IMR-90 (cell line): ENCODE measurements around the gene NTSR1. TPM values are rescaled to one million over a fixed set of nuclear protein-coding genes. Genes with fewer than 3 reads are reported as not detected.

Experiments
- ATAC-seq: fragments of 200-7000 bp; cut with Tn5 transposase; 2 replicates; pipeline ENCODE4 v1.9.1; 2020; ENCODE audit warnings: low read depth, mild to moderate bottlenecking, moderate library complexity
- BruUV-seq: library from RNA; stranded (reverse); fragments of 400-500 nt; replicated peaks from 2 replicates; lab custom pipeline; 2021; lab: Mats Ljungman, UMichigan
- CTCF ChIA-PET: fragments of 300-600 bp; formaldehyde crosslinking; extraction: SDS; loops from one replicate; lab custom pipeline; 2021; ENCODE audit warnings: antibody characterized with exemption; lab: Yijun Ruan, JAX
- POLR2A ChIA-PET: fragments of 300-600 bp; sonication (Branson Sonifier 250); formaldehyde crosslinking; loops from one replicate; lab custom pipeline; 2022; ENCODE audit warnings: antibody characterized with exemption; ENCODE audit not compliant: unreplicated experiment; lab: Charles Lee
- DNase-seq: peaks from one replicate; pipeline ENCODE4 v3.0.0; 2013
- H2AFZ ChIP-seq: replicated peaks from 2 replicates; pipeline ENCODE3; 2013; ENCODE audit warnings: low read length, mild to moderate bottlenecking; ENCODE audit not compliant: poor library complexity
- H2AK5ac ChIP-seq: 2 replicates; pipeline ENCODE4 v1.6.1; 2013; ENCODE audit warnings: low read depth, low read length, inconsistent platforms
- H2AK9ac ChIP-seq: replicated peaks from 2 replicates; pipeline ENCODE3; 2013; ENCODE audit warnings: mild to moderate bottlenecking, low read depth, low read length, moderate library complexity; ENCODE audit not compliant: poor library complexity
- H2BK120ac ChIP-seq: 2 replicates; pipeline ENCODE4 v1.6.1; 2013; ENCODE audit warnings: low read depth, low read length, inconsistent platforms
- H2BK15ac ChIP-seq: 3 replicates; pipeline ENCODE4 v1.6.1; 2013; ENCODE audit warnings: low read depth, low read length, inconsistent platforms
- H2BK20ac ChIP-seq: 2 replicates; pipeline ENCODE4 v1.6.1; 2013; ENCODE audit warnings: low read depth, mild to moderate bottlenecking, inconsistent platforms, low read length, moderate library complexity
- H2BK5ac ChIP-seq: 2 replicates; pipeline ENCODE4 v1.6.1; 2013; ENCODE audit warnings: mild to moderate bottlenecking, low read depth, low read length, inconsistent platforms; ENCODE audit not compliant: poor library complexity, severe bottlenecking
- H3K14ac ChIP-seq: replicated peaks from 2 replicates; pipeline ENCODE4 v1.6.1; 2013; ENCODE audit warnings: low read depth, low read length, inconsistent platforms
- H3K18ac ChIP-seq: 2 replicates; pipeline ENCODE4 v1.6.1; 2013; ENCODE audit warnings: low read depth, low read length, control low read depth
- H3K23ac ChIP-seq: 2 replicates; pipeline ENCODE4 v1.6.1; 2013; ENCODE audit warnings: low read depth, low read length, inconsistent platforms
- H3K27ac ChIP-seq: 2 replicates; pipeline ENCODE4 v1.5.1; 2013; ENCODE audit warnings: mild to moderate bottlenecking, control low read depth, low read length; ENCODE audit not compliant: insufficient read depth
- H3K27me3 ChIP-seq: 2 replicates; pipeline ENCODE4 v1.6.1; 2013; ENCODE audit warnings: low read length; ENCODE audit not compliant: control insufficient read depth, insufficient read depth
- H3K36me3 ChIP-seq: 2 replicates; pipeline ENCODE4 v1.6.1; 2013; ENCODE audit warnings: low read length, mixed read lengths; ENCODE audit not compliant: control insufficient read depth, insufficient read depth
- H3K4ac ChIP-seq: 2 replicates; pipeline ENCODE4 v1.6.1; 2013; ENCODE audit warnings: low read depth, low read length, inconsistent platforms
- H3K4me1 ChIP-seq: 2 replicates; pipeline ENCODE4 v1.6.1; 2013; ENCODE audit warnings: low read length, mixed read lengths; ENCODE audit not compliant: control insufficient read depth, insufficient read depth
- H3K4me2 ChIP-seq: 2 replicates; pipeline ENCODE4 v1.6.1; 2013; ENCODE audit warnings: low read depth, mild to moderate bottlenecking, control low read depth, low read length, moderate library complexity
- H3K4me3 ChIP-seq: 2 replicates; pipeline ENCODE4 v1.5.1; 2013; ENCODE audit warnings: low read depth, mild to moderate bottlenecking, control low read depth, low read length, moderate library complexity; ENCODE audit not compliant: insufficient read depth
- H3K56ac ChIP-seq: 2 replicates; pipeline ENCODE4 v1.6.1; 2013; ENCODE audit warnings: low read length, inconsistent platforms; ENCODE audit not compliant: insufficient read depth; ENCODE audit errors: extremely low read depth
- H3K79me1 ChIP-seq, 2 experiments: 2 replicates each; pipeline ENCODE4 v1.6.1; 2013; ENCODE audit warnings: low read length in 2 of 2, inconsistent platforms in 1 of 2, low read depth in 1 of 2
- H3K9ac ChIP-seq: 2 replicates; pipeline ENCODE4 v1.6.1; 2013; ENCODE audit warnings: low read depth, low read length, control low read depth
- H3K9me1 ChIP-seq: 2 replicates; pipeline ENCODE4 v1.6.1; 2013; ENCODE audit warnings: low read length, inconsistent platforms; ENCODE audit not compliant: insufficient read depth
- H3K9me3 ChIP-seq: 2 replicates; pipeline ENCODE4 v1.6.1; 2013; ENCODE audit warnings: low read length; ENCODE audit not compliant: control insufficient read depth, insufficient read depth
- H4K20me1 ChIP-seq: 2 replicates; pipeline ENCODE4 v1.6.1; 2013; ENCODE audit warnings: low read length, inconsistent platforms; ENCODE audit not compliant: insufficient read depth
- H4K5ac ChIP-seq: 2 replicates; pipeline ENCODE4 v1.6.1; 2013; ENCODE audit warnings: mild to moderate bottlenecking, low read depth, low read length, control low read depth
- H4K8ac ChIP-seq, 2 experiments: 2 replicates each; pipeline ENCODE4 v1.6.1; 2013; ENCODE audit warnings: low read depth in 2 of 2, low read length in 2 of 2, control low read depth in 1 of 2, inconsistent platforms in 1 of 2
- H4K91ac ChIP-seq: 2 replicates; pipeline ENCODE4 v1.6.1; 2013; ENCODE audit warnings: low read depth, low read length, inconsistent platforms; ENCODE audit not compliant: insufficient read depth
- CEBPB ChIP-seq: IDR thresholded peaks from 2 replicates; pipeline ENCODE4 v1.6.1; 2012; ENCODE audit warnings: low read depth, low read length, improper control_type of control experiment
- CHD1 ChIP-seq: IDR thresholded peaks from 2 replicates; pipeline ENCODE4 v1.6.1; 2012; ENCODE audit warnings: low read depth, low read length, improper control_type of control experiment
- CTCF ChIP-seq: conservative IDR thresholded peaks from 2 replicates; pipeline ENCODE4 v1.5.1; 2012; ENCODE audit warnings: mild to moderate bottlenecking, low read depth, low read length, improper control_type of control experiment
- ELK1 ChIP-seq: fragments of 150-350 bp; IDR thresholded peaks from 2 replicates; pipeline ENCODE4 v1.6.1; 2016; ENCODE audit warnings: low read depth, mild to moderate bottlenecking, low read length, moderate library complexity, borderline replicate concordance
- MAFK ChIP-seq: IDR thresholded peaks from 2 replicates; pipeline ENCODE4 v1.6.1; 2012; ENCODE audit warnings: low read depth, low read length, improper control_type of control experiment
- MAZ ChIP-seq: IDR thresholded peaks from 2 replicates; pipeline ENCODE4 v1.6.1; 2012; ENCODE audit warnings: low read depth, mild to moderate bottlenecking, low read length, improper control_type of control experiment, moderate library complexity, borderline replicate concordance
- MXI1 ChIP-seq: IDR thresholded peaks from 2 replicates; pipeline ENCODE4 v1.6.1; 2012; ENCODE audit warnings: low read depth, mild to moderate bottlenecking, low read length, moderate library complexity, borderline replicate concordance
- NFE2L2 ChIP-seq: fragments of 150-350 bp; IDR thresholded peaks from 2 replicates; pipeline ENCODE4 v1.6.1; 2016; ENCODE audit warnings: low read depth, mild to moderate bottlenecking, low read length
- POLR2A ChIP-seq: IDR thresholded peaks from 2 replicates; pipeline ENCODE4 v1.6.1; 2012; ENCODE audit warnings: mild to moderate bottlenecking, low read depth, low read length
- RAD21 ChIP-seq: IDR thresholded peaks from 2 replicates; pipeline ENCODE4 v1.6.1; 2012; ENCODE audit warnings: low read length, improper control_type of control experiment
- RFX5 ChIP-seq: IDR thresholded peaks from 2 replicates; pipeline ENCODE4 v1.8.0; 2012; ENCODE audit warnings: low read depth, mild to moderate bottlenecking, low read length, moderate library complexity
- SMC3 ChIP-seq: fragments of 150-350 bp; IDR thresholded peaks from 2 replicates; pipeline ENCODE4 v1.6.1; 2016; ENCODE audit warnings: low read depth, mild to moderate bottlenecking, antibody characterized with exemption, low read length, moderate library complexity
- USF2 ChIP-seq: fragments of 150-350 bp; IDR thresholded peaks from 2 replicates; pipeline ENCODE4 v1.6.1; 2017; ENCODE audit warnings: mild to moderate bottlenecking, antibody characterized with exemption, low read length, low read depth
- WGBS, 2 experiments: methylation state at CpG; one replicate each; pipeline versions ENCODE4 v1.1.5 to v1.1.7; 2013; ENCODE audit warnings: missing lambda C conversion rate in 2 of 2; ENCODE audit not compliant: insufficient read length in 1 of 2; ENCODE audit errors: extremely low coverage in 2 of 2; 5-methylcytosine and 5-hydroxymethylcytosine counted together
- dilution Hi-C: fragments of 300-500 bp; cut with HindIII; formaldehyde crosslinking; loops from one replicate; pipeline ENCODE4 v1.14.3; 2018; ENCODE audit warnings: low sequenced_read_pairs; ENCODE audit not compliant: unreplicated experiment
- in situ Hi-C: fragments of 300-500 bp; cut with MboI; formaldehyde crosslinking; loops from 3 replicates; pipeline ENCODE4 v1.14.3; 2019; ENCODE audit warnings: low sequenced_read_pairs, inconsistent platforms, mixed read lengths
- intact Hi-C: fragments of 100-400 bp; cut with micrococcal nuclease; formaldehyde crosslinking; loops from 2 replicates; pipeline ENCODE4 v1.10.0; 2022
- polyA plus RNA-seq, 3 experiments: library from polyadenylated mRNA; depleted of rRNA; stranded (reverse); fragments of >200 nt; gene quantifications; 2 replicates each; pipeline ENCODE4 v1.2.3, GENCODE V29; 2012; ENCODE audit warnings: low replicate concordance in 1 of 3
- total RNA-seq: library from RNA; depleted of rRNA; stranded (reverse); fragments of >200 nt; gene quantifications from 2 replicates; pipeline ENCODE4 v1.2.3, GENCODE V29; 2012

The NTSR1 gene
- total and polyA plus RNA-seq, 2 of the 4 experiments (the other 2 are of a cell fraction), result 0.54 to 1.8 TPM

- BruUV-seq, result no TSS peak
- Histone ChIP-seq H4K5ac (no peak overlapping the region; the same call in 1 of the 2 replicates), H3K4ac (peak overlapping the region; percentile 83), H2BK20ac (no peak overlapping the region), H3K14ac (peak overlapping the region; percentile 86), H3K36me3 (peaks cover 32% of the 10 kb centered on the region), H4K8ac (peak overlapping the region in 1 of 2 experiments; percentile 91; a peak in 2 of 4 replicates), H3K4me1 (peaks cover 21% of the 10 kb centered on the region), H2BK5ac (peak overlapping the region; percentile 68), H2AK5ac (peak overlapping the region; percentile 91), H2AK9ac (peak overlapping the region; percentile 90), H4K91ac (peak overlapping the region; percentile 65; the same call in 1 of the 2 replicates), H3K27ac (peak overlapping the region; percentile 97), H3K9me3 (no peaks in the 10 kb centered on the region), H3K27me3 (no peaks in the 10 kb centered on the region), H3K9ac (peak overlapping the region; percentile 93), H3K18ac (no peak overlapping the region), H2BK15ac (no peak overlapping the region), H3K4me3 (peak overlapping the region; percentile 96), H3K9me1 (peaks cover 14% of the 10 kb centered on the region), H3K79me1 (peaks cover 11 to 19% of the 10 kb centered on the region in 2 experiments), H4K20me1 (peaks cover 17% of the 10 kb centered on the region), H2BK120ac (peak overlapping the region; percentile 46; the same call in 1 of the 2 replicates), H2AFZ (peak overlapping the region; percentile 95), H3K23ac (peak overlapping the region; percentile 85; the same call in 1 of the 2 replicates), H3K56ac (no peak overlapping the region), H3K4me2 (peak overlapping the region; percentile 98)
- no peak for DNase-seq
- intact Hi-C loops, result no loop called here
- ATAC-seq, result peak; percentile 21; the same call in 1 of the 2 replicates
- dilution Hi-C loops, result no loop called here
- ChIA-PET POLR2A (interaction anchor here (0.6 kb wide), 1 partner anchor 18 kb away, joined by 3 read pairs; no protein-coding TSS in a partner anchor), CTCF (interaction anchor here (0.6 kb wide), 1 partner anchor 1546 kb away, joined by 3 read pairs; no protein-coding TSS in a partner anchor)
- in situ Hi-C loops, result no loop called here
- WGBS, 2 experiments, result 17% methylated on average over 17 of the region's 53 CpGs; no CpG with 5 or more reads in 1 of the 2 experiments
- TF ChIP-seq CHD1 (no peak), MAZ (no peak), RAD21 (no peak), MAFK (no peak), MXI1 (no peak), SMC3 (no peak), USF2 (no peak), RFX5 (no peak), POLR2A (no peak), NFE2L2 (no peak), CTCF (no peak), CEBPB (no peak), ELK1 (no peak)
Measured at GRCh38 chr20:62796699-62797491, 88.3 kb downstream of the NTSR1 start.
